DND-41 (cell line): ENCODE results near the gene SNX32.

Source experiments
- CTCF ChIP-seq: IDR thresholded peaks from 2 replicates; pipeline ENCODE4 v1.5.1; 2012; ENCODE audit warnings: borderline replicate concordance, low read length, moderate library complexity, mild to moderate bottlenecking; ENCODE audit not compliant: poor library complexity, severe bottlenecking; ENCODE audit errors: extremely low read depth
- EZH2 ChIP-seq: IDR thresholded peaks from 3 replicates; pipeline ENCODE4 v1.6.1; 2012; ENCODE audit warnings: borderline replicate concordance, low read depth, mild to moderate bottlenecking, moderate library complexity, low read length, inconsistent platforms; ENCODE audit not compliant: severe bottlenecking

GRCh38 chr11:65849366-65849765 is 15.6 kb downstream of the SNX32 start:
- TF ChIP-seq CTCF, result no peak
- TF ChIP-seq EZH2, result no peak
